Fibroblast of mammary gland (primary cell): ENCODE data around the gene NRARP.

Source experiments
- DNase-seq: peaks from one replicate; pipeline ENCODE4 v3.0.0-alpha.2; 2010; ENCODE audit warnings: low read depth
- H3K4me3 ChIP-seq: 2 replicates; pipeline ENCODE4 v1.5.1; 2011; ENCODE audit warnings: low read depth, mild to moderate bottlenecking, low read length, moderate library complexity; ENCODE audit not compliant: control insufficient read depth
- TF ChIP-seq, protein P1 (sequence below): conservative IDR thresholded peaks from 2 replicates; pipeline ENCODE4 v1.5.1; 2011; ENCODE audit warnings: low read depth, low read length, inconsistent platforms; ENCODE audit not compliant: control insufficient read depth, insufficient read depth

Gene NRARP

DNA sequence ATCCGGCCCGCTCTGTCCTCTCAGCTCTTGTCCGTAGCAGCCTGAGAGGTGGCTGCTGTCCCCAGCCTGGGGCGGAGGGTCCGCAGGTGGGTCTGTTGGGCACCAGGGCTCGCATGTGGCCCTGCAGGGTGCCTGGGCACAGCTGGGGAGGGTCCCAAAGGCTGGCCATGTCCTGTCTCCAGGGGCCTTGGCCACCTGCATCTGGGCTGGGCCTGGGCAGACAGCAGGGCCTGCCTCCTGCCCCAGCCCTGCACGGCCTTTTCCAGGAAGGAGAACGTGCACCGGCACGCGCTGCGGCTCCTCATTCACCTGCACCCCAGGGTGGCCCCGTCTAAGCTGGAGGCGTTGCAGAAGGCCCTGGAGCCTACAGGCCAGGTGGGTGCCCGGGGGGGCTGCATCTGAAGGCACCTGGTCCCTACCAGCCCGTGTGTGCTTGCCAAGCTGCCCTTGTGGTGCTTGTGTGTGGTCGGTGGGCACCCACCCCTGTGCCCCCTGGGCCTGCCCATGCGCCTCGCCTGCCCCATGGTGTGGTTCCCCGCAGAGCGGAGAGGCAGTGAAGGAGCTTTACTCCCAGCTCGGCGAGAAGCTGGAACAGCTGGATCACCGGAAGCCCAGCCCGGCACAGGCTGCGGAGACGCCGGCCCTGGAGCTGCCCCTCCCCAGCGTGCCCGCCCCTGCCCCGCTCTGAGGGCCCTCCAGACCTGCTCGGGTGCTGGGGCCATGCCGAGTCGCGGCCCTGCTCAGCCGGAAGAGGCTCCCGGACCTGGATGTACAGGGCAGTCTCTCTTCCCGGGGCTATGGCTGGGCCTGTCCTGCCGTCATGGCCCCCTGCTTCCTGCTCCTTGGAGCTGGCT is 29.6 kb downstream of the NRARP start:
- no peak for DNase-seq
- TF ChIP-seq, protein P1, sequence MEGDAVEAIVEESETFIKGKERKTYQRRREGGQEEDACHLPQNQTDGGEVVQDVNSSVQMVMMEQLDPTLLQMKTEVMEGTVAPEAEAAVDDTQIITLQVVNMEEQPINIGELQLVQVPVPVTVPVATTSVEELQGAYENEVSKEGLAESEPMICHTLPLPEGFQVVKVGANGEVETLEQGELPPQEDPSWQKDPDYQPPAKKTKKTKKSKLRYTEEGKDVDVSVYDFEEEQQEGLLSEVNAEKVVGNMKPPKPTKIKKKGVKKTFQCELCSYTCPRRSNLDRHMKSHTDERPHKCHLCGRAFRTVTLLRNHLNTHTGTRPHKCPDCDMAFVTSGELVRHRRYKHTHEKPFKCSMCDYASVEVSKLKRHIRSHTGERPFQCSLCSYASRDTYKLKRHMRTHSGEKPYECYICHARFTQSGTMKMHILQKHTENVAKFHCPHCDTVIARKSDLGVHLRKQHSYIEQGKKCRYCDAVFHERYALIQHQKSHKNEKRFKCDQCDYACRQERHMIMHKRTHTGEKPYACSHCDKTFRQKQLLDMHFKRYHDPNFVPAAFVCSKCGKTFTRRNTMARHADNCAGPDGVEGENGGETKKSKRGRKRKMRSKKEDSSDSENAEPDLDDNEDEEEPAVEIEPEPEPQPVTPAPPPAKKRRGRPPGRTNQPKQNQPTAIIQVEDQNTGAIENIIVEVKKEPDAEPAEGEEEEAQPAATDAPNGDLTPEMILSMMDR: no peak
- no peak overlapping the region for H3K4me3 ChIP-seq

DNA sequence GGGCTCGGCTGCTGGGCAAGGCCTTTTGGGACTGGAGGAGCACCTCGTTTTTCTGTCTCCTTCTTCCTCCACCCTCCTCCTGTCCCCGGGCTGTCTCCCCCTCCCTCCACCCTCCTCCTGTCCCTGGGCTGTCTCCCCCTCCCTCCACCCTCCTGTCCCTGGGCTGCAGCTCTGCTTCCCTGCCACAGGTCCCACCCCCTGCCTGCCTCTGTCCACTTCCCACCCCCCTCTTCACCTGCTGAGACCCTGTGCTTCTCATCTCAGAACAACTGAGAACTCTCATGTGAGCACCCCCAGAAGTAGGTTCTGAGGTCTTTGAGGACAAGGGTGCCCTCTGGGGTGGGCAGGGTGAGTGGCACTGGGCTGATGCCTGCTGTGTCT is 30.4 kb downstream of the NRARP start:
- TF ChIP-seq, protein P1: no peak
- H3K4me3 ChIP-seq: no peak overlapping the region
- DNase-seq: no peak

DNA sequence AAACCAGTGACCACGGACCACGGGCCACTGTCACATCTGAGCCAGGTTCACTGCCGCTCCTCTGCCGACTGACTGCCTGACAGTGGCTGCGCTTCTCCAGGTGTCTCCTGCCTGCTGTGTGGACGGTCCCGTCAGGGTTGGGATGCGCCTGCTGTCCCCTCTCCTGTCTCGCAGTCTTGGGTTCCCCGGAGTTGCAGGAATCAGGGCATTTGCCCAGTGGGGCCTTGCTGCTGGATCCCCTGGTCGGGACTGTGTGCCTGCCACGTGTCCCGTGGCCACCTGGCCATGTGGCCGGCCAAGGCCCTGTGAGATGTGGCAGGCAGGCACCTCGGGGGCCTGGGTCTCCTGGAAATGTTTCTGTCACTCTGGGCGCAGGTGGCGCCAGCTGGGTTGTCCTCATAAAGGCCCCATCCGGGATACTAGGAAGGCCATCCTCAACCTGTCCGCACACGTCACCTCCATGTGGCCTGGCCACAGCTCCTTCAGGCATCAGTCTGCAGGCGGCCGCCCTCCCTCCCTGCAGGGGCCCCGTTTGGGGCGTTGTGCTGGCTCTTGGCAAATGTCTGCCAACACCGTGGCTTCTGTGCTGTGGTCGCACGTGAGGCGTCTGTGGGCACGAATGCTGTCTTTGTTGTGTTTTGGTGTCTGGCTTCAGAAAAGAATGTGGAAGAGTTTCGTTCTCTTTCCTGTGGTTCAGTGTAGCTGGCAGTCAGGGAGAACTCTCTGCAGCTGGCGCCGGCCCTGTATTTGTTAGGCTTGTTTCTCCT is 31.0 kb downstream of the NRARP start:
- no peak for DNase-seq
- no peak overlapping the region for H3K4me3 ChIP-seq
- TF ChIP-seq, protein P1: no peak

DNA sequence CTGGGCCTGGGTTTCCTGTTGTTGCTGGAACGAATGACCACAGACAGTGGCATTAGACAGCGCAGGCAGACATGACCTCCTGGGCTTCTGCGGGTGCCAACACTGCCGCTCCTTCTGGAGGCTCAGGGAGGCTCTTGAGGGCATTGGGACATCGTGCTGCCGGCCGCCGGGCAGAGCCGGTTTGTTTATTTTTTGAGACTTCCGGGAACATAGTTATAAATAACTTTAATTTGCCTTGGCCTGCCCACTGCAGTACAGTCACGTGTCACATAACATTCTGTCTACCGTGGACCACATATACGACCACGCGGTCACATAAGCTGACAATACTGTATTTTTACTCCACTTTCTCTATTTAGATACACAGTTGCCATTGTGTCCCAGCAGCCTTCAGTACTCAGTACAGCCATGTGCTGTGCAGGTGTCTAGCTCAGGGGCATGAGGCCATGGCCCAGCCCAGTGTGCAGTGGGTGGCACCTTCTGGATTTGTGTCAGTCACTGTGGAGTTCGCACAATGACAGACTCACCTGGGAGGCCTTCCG is 32.8 kb downstream of the NRARP start:
- DNase-seq: no peak
- H3K4me3 ChIP-seq: no peak overlapping the region
- TF ChIP-seq, protein P1: no peak

DNA sequence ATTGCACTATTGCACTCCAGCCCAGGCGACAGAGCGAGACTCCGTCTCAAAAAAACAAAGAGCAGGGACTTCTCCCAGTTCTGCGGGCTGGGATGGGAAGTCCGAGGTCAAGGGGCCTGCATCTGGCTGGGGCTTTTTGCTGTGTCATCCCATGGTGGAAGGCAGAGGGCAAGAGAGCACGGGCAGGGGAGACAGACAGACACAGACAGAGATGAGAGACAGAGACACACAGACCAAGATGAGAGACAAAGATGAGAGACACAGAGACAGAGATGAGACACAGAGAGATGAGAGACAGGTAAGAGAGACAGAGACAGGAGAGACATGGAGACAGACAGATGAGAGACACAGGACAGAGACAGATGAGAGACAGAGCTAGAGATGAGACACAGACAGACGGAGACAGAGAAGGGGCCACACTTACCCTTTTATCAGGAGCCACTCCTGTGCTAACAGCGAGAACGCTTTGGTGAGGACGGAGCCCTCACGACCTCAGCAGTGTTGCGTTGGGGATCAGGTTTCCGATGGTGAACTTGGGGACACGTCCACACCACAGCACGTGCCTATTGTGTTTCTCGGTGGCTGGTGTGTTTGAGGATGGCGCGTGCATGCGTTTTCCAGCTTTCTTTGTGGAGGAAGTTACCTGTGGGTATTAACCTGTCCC is 33.4 kb downstream of the NRARP start:
- DNase-seq: no peak
- TF ChIP-seq, protein P1: no peak
- no peak overlapping the region for H3K4me3 ChIP-seq

DNA sequence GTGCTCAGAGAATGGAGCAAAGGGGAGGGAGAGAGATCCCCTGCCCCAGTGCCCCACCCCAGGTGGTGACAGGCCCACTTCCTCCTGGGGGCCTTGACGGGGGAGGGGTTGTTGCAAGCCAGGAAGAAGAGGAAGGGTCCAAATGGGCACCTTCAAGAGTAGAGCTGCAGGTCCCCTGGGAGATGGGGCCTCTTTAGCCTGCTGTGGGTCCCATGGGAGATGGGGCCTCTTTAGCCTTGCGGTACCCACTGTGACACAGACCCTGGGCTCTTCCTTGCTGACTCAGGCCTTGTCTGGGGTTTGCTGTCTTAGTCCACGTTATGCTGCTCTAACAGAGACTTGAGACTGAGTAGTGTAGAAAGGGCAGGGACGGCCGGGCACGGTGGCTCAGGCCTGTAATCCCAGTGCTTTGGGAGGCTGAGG is 34.1 kb downstream of the NRARP start:
- no peak overlapping the region for H3K4me3 ChIP-seq
- TF ChIP-seq, protein P1: no peak
- no peak for DNase-seq
